HUES64 (cell line): ENCODE measurements around the gene ANKRD39.

Experiments
- H3K27ac ChIP-seq: 2 replicates; pipeline ENCODE4 v1.7.0; 2013; ENCODE audit warnings: low read depth, low read length, inconsistent platforms
- H3K27me3 ChIP-seq: 2 replicates; pipeline ENCODE4 v1.6.1; 2013; ENCODE audit warnings: mild to moderate bottlenecking, low read length; ENCODE audit not compliant: insufficient read depth
- H3K36me3 ChIP-seq: 2 replicates; pipeline ENCODE4 v1.6.1; 2013; ENCODE audit warnings: mild to moderate bottlenecking, low read length; ENCODE audit not compliant: insufficient read depth
- H3K4me1 ChIP-seq: 2 replicates; pipeline ENCODE4 v1.6.1; 2013; ENCODE audit warnings: mild to moderate bottlenecking, low read length, moderate library complexity; ENCODE audit not compliant: insufficient read depth
- H3K4me3 ChIP-seq: 2 replicates; pipeline ENCODE4 v1.5.1; 2013; ENCODE audit warnings: mild to moderate bottlenecking, low read length, moderate library complexity
- H3K9ac ChIP-seq: 2 replicates; pipeline ENCODE4 v1.6.1; 2013; ENCODE audit warnings: mild to moderate bottlenecking, low read depth, low read length
- H3K9me3 ChIP-seq: 2 replicates; pipeline ENCODE4 v1.6.1; 2013; ENCODE audit warnings: low read depth, low read length; ENCODE audit not compliant: insufficient read depth
- WGBS: fragments of 150-250, 120-280 bp; methylation state at CpG from one replicate; pipeline ENCODE4 v1.1.7; 2013; ENCODE audit warnings: missing lambda C conversion rate; 5-methylcytosine and 5-hydroxymethylcytosine counted together

The ANKRD39 gene

DNA sequence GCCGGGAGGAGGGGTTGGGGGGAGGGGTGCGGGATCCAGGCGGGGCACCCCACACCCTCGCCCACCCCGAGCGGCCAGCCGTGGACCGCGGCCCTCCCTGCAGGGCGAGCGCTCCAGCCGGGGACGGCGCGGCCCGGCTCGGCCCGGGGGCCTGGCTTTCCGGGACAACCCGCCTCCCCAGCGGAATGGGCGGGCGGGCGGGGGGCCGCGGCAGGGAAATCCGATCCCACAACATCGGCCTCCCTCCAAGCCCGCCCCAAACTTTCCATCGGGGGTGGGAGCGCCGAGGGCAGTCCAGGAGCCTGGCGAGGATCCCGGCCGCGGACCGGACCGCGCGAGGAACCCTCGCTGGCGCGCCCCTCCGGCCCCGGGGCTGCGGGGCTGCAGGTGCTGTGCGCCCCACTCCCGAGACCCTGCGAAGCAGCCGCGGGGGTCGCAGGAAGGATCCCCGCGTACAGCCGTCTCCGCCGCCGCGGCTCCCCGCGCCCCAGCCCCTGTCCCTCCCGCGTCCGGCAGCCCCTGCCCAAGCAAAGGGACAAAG is 11.5 kb upstream of the ANKRD39 start:
- Histone ChIP-seq H3K27ac (peak overlapping the region; percentile 97), H3K27me3 (peaks cover 5% of the 10 kb centered on the region; the same call in 1 of the 2 replicates)
- under 1% methylated on average over 62 of the region's 64 CpGs for WGBS

DNA sequence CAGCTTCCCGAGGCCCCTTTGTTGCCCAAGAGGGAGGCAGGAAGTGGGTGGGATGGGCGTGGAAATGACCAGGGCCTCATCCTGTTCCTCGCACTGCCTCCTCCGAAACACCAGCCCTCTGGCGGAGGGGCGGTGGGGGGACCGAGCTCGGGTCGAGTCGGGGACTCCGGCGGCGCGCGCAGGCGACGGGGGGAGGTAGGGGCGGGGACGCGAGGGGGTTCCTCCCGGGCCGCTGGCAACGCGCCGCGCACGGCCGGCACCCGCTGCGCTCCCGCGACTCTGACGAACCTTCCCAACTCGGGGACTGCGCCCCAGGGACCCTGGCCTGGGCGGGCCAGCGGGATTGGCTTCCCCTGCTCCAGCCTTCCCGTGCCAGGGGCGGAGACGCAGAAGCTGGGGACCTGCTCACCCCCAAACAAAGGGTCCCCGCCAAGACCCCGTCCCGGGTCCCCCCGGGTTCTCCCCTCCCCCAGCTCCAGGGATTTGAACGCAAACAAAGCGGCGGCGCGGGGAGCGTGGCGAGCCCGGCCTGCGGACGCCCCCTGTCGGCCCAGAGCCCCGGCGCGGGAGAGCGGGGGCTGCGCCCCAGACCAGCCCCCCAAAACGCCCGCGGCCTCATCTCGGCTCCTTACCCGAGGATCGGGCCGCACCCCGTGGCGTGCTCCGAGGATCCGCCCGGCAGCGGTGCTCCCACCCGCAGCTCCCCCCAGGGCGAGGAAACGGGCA is 10.9 kb upstream of the ANKRD39 start:
- Histone ChIP-seq H3K9me3 (no peaks in the 10 kb centered on the region), H3K4me1 (peaks cover 26% of the 10 kb centered on the region), H3K27me3 (peaks cover 5% of the 10 kb centered on the region; the same call in 1 of the 2 replicates), H3K9ac (peak overlapping the region; percentile 99), H3K27ac (peak overlapping the region; percentile 97), H3K36me3 (peaks cover 39% of the 10 kb centered on the region), H3K4me3 (peak overlapping the region; percentile 96)
- WGBS: under 1% methylated on average over 76 of the region's 76 CpGs

More for the DNA sequence above, 11.5 kb upstream of the ANKRD39 start:
- Histone ChIP-seq H3K9ac (peak overlapping the region; percentile 99), H3K4me1 (peaks cover 32% of the 10 kb centered on the region), H3K4me3 (peak overlapping the region; percentile 96), H3K36me3 (peaks cover 32% of the 10 kb centered on the region), H3K9me3 (no peaks in the 10 kb centered on the region)

DNA sequence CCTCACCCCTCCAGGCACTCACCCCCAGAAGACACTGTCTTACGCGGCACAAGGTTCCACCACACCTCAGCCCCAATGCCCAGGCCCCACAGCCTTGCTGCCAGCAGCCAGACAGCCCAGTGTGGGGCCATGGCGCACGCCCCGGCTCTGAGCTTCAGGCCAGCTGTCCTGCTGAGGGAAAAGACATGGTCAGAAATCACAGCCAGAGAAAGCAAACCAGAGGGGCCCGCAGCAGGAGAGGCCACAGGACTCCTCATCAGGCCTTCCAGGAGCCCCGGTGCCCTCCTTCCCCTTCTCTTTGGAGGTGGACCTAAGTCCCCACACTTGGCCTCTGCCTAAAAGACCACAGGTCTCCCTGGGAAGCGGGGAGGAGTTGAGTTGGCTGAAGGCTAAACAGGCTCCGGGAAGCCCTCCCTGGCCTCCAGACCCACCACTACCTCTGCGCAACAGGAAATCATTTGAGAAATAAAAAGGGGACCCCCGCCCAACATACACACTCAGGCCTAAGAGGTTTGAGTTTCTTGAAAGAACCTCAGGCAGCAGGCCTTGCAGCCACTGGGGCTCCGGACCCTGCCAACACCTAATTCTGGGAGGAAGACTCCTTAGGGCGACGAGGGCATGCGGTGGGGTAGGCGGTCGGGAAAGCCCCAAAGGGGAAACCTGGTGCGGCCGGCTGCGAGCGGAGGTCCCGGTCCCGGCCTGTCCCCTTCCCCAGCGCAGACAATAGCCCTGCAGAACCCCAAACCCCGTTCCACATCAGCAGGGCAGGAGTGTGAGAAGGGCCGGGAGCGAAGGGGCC is 10.1 kb upstream of the ANKRD39 start:
- H3K9me3 ChIP-seq: no peaks in the 10 kb centered on the region
- peaks cover 46% of the 10 kb centered on the region for H3K36me3 ChIP-seq
- peak overlapping the region; percentile 97 for H3K27ac ChIP-seq
- H3K4me1 ChIP-seq: peaks cover 19% of the 10 kb centered on the region; the same call in 1 of the 2 replicates
- peak overlapping the region; percentile 96 for H3K4me3 ChIP-seq
- peak overlapping the region; percentile 99 for H3K9ac ChIP-seq
- 16% methylated on average over 25 of the region's 27 CpGs for WGBS
- peaks cover 5% of the 10 kb centered on the region; the same call in 1 of the 2 replicates for H3K27me3 ChIP-seq

DNA sequence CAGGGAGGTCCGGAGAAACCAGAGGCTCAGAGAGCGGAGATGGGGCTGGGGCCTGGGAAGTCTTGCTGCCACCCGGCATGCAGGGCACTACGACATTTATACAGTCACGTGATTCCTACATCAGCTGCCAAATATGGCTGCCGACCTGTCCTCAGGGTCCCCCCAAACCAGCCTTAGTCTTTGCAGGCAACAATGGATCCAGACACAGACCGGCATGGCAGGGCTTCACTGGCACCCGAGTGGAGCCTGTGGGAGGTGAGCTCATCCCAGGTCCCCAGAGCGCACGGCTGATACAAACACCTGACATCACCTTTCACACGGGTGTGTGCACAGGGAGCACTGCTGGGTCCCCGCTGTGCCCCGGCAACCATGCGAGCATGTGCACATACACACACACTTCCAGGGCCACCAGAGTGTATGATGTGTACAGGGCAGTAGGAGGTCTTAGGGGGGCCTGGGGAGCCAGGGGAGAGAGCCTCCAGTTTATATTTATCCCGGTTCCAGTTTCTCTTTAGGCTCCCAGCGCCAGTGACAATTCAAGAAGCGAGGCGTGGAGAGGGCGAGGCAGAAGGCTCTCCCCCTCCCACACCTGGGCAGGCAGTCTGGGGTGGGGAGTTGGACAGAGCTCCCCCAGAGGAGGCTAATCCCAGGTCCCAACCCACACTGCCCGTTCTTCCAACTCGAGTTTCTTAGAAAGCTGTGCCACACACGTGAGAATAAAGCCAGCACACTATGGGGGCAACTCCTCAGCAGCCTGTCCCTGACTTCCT is 9.4 kb upstream of the ANKRD39 start:
- 93% methylated on average over 22 of the region's 22 CpGs for WGBS
- Histone ChIP-seq H3K27ac (peak overlapping the region; percentile 97), H3K4me3 (peak overlapping the region; percentile 96), H3K27me3 (peaks cover 5% of the 10 kb centered on the region; the same call in 1 of the 2 replicates), H3K36me3 (peaks cover 52% of the 10 kb centered on the region), H3K4me1 (peaks cover 15% of the 10 kb centered on the region; the same call in 1 of the 2 replicates), H3K9me3 (no peaks in the 10 kb centered on the region), H3K9ac (peak overlapping the region; percentile 99)

DNA sequence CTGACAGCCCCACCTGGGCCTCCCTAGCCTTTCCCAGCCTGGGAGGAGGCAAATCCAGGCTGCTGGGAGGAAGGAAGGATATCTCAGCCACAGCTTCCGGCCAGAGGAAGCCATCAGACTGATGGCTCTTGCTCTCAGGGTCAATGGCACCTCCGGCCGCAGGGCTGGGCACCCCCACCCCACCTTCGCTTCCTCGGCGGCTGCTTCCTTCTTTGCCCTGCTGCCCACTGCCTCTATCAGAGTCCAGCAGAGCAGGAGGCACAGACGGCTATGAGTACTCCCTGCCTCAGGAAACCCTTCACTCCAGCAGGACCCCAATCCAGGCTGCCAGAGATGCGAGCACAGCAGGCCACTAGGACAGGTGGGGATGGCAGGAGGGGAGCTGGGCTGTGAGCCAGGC is 8.8 kb upstream of the ANKRD39 start:
- Histone ChIP-seq H3K36me3 (peaks cover 57% of the 10 kb centered on the region), H3K27me3 (peaks cover 5% of the 10 kb centered on the region; the same call in 1 of the 2 replicates), H3K4me3 (no peak overlapping the region), H3K9me3 (no peaks in the 10 kb centered on the region), H3K4me1 (peaks cover 15% of the 10 kb centered on the region; the same call in 1 of the 2 replicates), H3K9ac (peak overlapping the region; percentile 9; the same call in 1 of the 2 replicates), H3K27ac (0 out of 2 replicates have a peak overlapping the region, but pooled peaks have one; percentile 13)
- 93% methylated on average over 8 of the region's 8 CpGs for WGBS

DNA sequence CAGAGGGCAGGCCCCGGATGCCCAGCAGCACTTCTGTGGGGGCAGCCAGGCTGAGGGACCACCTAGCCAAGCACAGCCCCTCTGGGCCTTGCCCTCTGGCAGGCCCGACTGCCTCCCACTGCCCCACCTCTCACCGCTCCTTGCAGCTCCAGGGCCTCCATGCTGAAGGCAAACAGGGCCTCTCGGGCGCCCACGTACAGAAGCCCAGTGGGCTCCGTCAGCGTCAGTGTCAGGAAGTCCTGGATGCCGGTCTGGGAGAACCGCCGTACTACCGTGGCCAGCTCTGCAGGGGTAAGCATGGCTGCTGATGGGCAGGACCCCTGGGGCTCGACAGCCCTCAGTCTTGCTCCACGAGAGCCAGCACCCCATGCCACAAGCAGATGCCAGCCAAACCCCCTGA is 8.3 kb upstream of the ANKRD39 start:
- no peak overlapping the region for H3K9ac ChIP-seq
- H3K9me3 ChIP-seq: no peaks in the 10 kb centered on the region
- H3K27me3 ChIP-seq: peaks cover 5% of the 10 kb centered on the region; the same call in 1 of the 2 replicates
- H3K4me1 ChIP-seq: peaks cover 13% of the 10 kb centered on the region; the same call in 1 of the 2 replicates
- no peak overlapping the region for H3K4me3 ChIP-seq
- WGBS: 96% methylated on average over 14 of the region's 14 CpGs
- H3K27ac ChIP-seq: no peak overlapping the region
- peaks cover 62% of the 10 kb centered on the region for H3K36me3 ChIP-seq

DNA sequence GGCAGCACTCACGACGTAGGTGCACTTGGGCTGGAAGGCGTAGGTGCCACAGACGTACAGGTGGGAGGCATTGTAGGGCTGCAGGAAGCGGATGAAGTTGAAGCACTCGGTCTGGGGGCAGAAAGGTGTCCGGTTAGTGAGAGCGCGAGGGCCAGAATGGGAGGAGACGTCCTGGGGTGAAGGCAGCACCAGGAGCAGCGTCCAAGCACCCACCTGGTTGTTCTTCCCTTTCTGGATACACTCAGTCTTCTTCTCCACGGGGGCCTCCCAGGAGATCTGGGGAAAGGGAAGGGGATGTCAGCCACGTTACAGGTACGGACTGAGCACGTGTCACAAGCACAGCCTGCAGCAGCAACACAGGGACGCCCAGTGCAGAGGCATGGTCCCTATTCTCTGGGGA is 7.8 kb upstream of the ANKRD39 start:
- H3K27me3 ChIP-seq: peaks cover 3% of the 10 kb centered on the region; the same call in 1 of the 2 replicates
- H3K36me3 ChIP-seq: peaks cover 67% of the 10 kb centered on the region
- no peak overlapping the region for H3K9ac ChIP-seq
- H3K9me3 ChIP-seq: no peaks in the 10 kb centered on the region
- 94% methylated on average over 16 of the region's 16 CpGs for WGBS
- no peak overlapping the region for H3K4me3 ChIP-seq
- peaks cover 8% of the 10 kb centered on the region; the same call in 1 of the 2 replicates for H3K4me1 ChIP-seq
- H3K27ac ChIP-seq: no peak overlapping the region

DNA sequence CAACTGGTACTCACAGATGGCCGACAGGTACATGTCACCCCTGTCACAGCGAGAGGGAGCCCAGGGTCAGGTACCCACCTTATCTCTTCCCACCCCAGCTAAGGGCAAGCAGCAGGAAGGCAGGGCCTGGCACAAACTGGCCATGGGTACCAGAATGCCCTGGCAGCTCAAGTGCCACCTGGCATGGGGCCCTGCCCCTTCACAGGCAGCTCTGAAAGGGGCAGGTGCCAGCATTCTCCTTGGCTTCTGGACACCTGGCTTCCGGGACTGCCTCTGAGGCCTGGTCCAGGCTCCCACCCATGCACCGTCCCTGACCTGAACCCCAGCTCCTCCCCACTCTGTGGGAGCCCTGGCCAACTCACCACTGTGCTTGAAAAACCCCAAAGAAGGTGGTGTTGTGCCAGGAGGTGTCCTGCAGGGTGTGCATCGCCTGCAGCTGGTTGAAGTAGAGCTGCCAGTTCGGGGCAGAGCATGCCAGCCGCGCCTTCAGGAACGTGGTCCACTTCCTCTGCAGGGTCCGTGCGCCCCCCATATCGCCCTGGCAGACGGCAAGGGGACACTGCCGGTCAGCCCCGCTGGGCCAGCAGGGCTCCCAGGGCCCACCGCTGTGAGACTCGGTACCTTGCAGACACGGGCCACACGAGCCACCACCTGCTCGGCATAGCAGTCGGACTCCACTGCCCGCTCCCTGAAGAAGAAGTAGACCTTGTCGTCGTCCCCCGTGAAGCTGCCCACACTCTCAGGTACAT is 6.7 kb upstream of the ANKRD39 start:
- H3K27me3 ChIP-seq: no peaks in the 10 kb centered on the region
- H3K27ac ChIP-seq: no peak overlapping the region
- H3K9ac ChIP-seq: no peak overlapping the region
- H3K4me1 ChIP-seq: peaks cover 5% of the 10 kb centered on the region; the same call in 1 of the 2 replicates
- 95% methylated on average over 25 of the region's 25 CpGs for WGBS
- peaks cover 74% of the 10 kb centered on the region for H3K36me3 ChIP-seq
- no peak overlapping the region for H3K4me3 ChIP-seq
- H3K9me3 ChIP-seq: no peaks in the 10 kb centered on the region

DNA sequence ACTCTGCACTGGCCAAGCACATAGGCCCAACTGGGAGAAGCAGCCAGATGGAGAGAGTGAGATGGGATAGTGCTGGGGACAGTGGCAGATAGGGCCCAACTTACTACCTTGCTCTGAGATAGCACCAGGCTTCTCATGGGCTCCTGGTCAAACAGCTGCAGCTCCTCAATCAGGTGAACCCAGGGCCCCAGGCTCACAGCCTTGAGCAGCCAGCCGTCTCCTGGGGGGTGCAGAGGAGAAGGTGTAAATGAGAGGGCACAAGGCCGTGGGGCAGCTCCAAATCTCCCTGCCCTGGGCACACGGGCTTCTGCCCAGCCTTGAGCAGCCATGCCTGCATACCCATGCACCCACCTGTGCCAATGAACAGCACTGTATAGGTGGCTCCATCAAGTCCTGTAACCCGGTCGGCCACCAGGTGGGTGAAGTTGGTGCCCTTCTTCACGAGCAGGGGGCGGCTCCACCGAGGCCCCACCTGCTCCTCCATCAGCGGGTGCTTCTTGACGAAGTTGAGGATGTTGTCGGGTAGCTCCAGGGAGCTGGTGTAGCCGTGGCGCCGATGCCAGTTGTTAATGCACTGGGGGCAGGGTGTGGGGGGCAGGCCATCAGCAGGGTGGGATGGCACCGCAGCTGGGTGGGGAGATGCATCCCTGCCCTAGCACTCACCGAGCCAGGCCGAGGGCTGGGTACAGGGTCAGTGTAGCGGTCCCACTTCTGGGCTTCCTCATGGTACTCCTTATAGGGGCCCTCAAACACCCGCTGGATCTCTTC is 5.9 kb upstream of the ANKRD39 start:
- H3K4me3 ChIP-seq: no peak overlapping the region
- WGBS: 98% methylated on average over 19 of the region's 19 CpGs
- H3K36me3 ChIP-seq: peaks cover 74% of the 10 kb centered on the region

More for the DNA sequence above, 5.9 kb upstream of the ANKRD39 start:
- Histone ChIP-seq H3K4me1 (peaks cover 9% of the 10 kb centered on the region), H3K9me3 (no peaks in the 10 kb centered on the region), H3K27me3 (no peaks in the 10 kb centered on the region), H3K27ac (no peak overlapping the region), H3K9ac (no peak overlapping the region)
